Heart right ventricle (tissue), 16 donors: ENCODE results near the gene PDE4D. TPM values are rescaled to one million over a fixed set of nuclear protein-coding genes. Genes with fewer than 3 reads are reported as not detected.

ENCODE experiments used
- ATAC-seq, 8 donors: fragments of 200-7000 bp; cut with Tn5 transposase; one replicate each; pipeline ENCODE4 v1.9.1; 2020; ENCODE audit warnings: mild to moderate bottlenecking in 8 of 8, moderate library complexity in 8 of 8, moderate number of reproducible peaks in 1 of 8
- DNase-seq, 2 donors: peaks; one replicate each; pipeline ENCODE4 v3.0.0-alpha.2; 2020
- H3K27ac ChIP-seq, 10 donors: fragments of 200-600 bp; sonication (generic) in 2 of 10; one replicate each; pipeline versions ENCODE4 v1.5.0 to v1.8.0; 2020 to 2022; ENCODE audit warnings: mild to moderate bottlenecking in 3 of 10
- H3K27me3 ChIP-seq, 7 donors: fragments of 200-600 bp; one replicate each; pipeline ENCODE4 v1.8.0; 2021 to 2022; ENCODE audit warnings: mild to moderate bottlenecking in 2 of 7
- H3K36me3 ChIP-seq, 9 donors: fragments of 200-600 bp; sonication (generic) in 1 of 9; one replicate each; pipeline versions ENCODE4 v1.5.0 to v1.8.0; 2020 to 2022; ENCODE audit warnings: mild to moderate bottlenecking in 2 of 9
- H3K4me1 ChIP-seq, 9 donors: fragments of 200-600 bp; sonication (generic) in 1 of 9; one replicate each; pipeline versions ENCODE4 v1.5.0 to v1.8.0; 2020 to 2022; ENCODE audit warnings: mild to moderate bottlenecking in 4 of 9
- H3K4me3 ChIP-seq, 10 donors: fragments of 200-600 bp; sonication (generic) in 2 of 10; one replicate each; pipeline versions ENCODE4 v1.5.0 to v1.8.0; 2020 to 2022; ENCODE audit warnings: mild to moderate bottlenecking in 7 of 10, moderate library complexity in 2 of 10
- H3K9me3 ChIP-seq, 11 donors: fragments of 200-600 bp in 10 of 11; sonication (generic) in 2 of 11; one replicate each; pipeline versions ENCODE4 v1.5.0 to v1.8.0; 2013 to 2022; ENCODE audit warnings: mild to moderate bottlenecking in 2 of 11, control low read depth in 1 of 11, moderate library complexity in 1 of 11
- CTCF ChIP-seq, 9 donors: fragments of 200-600 bp; sonication (generic) in 2 of 9; IDR thresholded peaks; one replicate each; pipeline versions ENCODE4 v1.5.0 to v1.8.0; 2021 to 2022; ENCODE audit warnings: antibody characterized with exemption in 9 of 9, mild to moderate bottlenecking in 5 of 9, moderate library complexity in 1 of 9
- WGBS, 2 donors: extraction: QIAGEN DNeasy Blood & Tissue Kit; methylation state at CpG; one replicate each; pipeline ENCODE4 v1.1.7; 2013; ENCODE audit warnings: inconsistent platforms in 1 of 2; 5-methylcytosine and 5-hydroxymethylcytosine counted together
- intact Hi-C, 10 donors: fragments of 100-400 bp; cut with DNase I; formaldehyde crosslinking; loops; one replicate each; pipeline versions ENCODE4 v1.11.1 to v1.14.2; 2022
- polyA plus RNA-seq, 2 donors: library from polyadenylated mRNA; stranded (reverse); fragments of 200-250 nt; gene quantifications; one replicate each; pipeline ENCODE4 v1.2.3, GENCODE V29; 2013
- total RNA-seq, 10 donors: library from RNA; stranded (reverse); fragmentation: NEBNext Ultra II Directional in 3 of 10; extraction: Animal tissue kit (Norgen Biotek cat#: 25700) in 3 of 10; gene quantifications; one replicate each; pipeline versions ENCODE4 v1.2.1 to v1.2.4, GENCODE V29; 2021 to 2023
- donor health status: Arrhythmogenic right ventricular cardiomyopathy.
- donor health status: ischemic (EF 13 %, LVEDD 7.1; RV severe dilation, severe dysfunction).
- donor health status: healthy with polysubstance abuse.
- donor health status: DM: no; HTN: yes; CAD: no.
- donor health status: DM: no; HTN: no; CAD: no.
- donor health status: ischemic (EF 25% LVEDD 6.9; RV normal size, moderate dysfunction).
- donor health status: ischemic (EF 25% LVEDD 5.7; RV mildly dilated, moderate dysfunction).
- donor health status: healthy.
- donor health status: DM: yes; HTN: yes; CAD: no.
- donor health status: Ischemic cardiomyopathy.
- donor health status: ischemic (EF 35%, LVEDD 5.7; RV mildly dilated, moderate dysfunction).
- donor health status: nonischemic (EF 11% LVEDD 7.7; RV severe dilation, severe dysfunction).
- donor health status: DM: yes; HTN: yes; CAD: no.
- donor health status: PGD.
- donor health status: ischemic (EF 29% LVEDD 5.4; RV normal size, mild dysfunction).
- donor health status: nonischemic (EF 23%, LVEDD 6.1; RV moderate dilation, normal function).

The PDE4D gene
- total and polyA plus RNA-seq, 12 donors: 5.8 to 83.2 (median 39.5) TPM

- Histone ChIP-seq H3K9me3 (no peaks in the 10 kb centered on the region), H3K27me3 (no peaks in the 10 kb centered on the region), H3K27ac (no peak overlapping the region), H3K4me3 (no peak overlapping the region), H3K36me3 (peaks cover 0 to 18% (median 9%) of the 10 kb centered on the region in 9 donors), H3K4me1 (peaks cover 0 to 40% (median 9%) of the 10 kb centered on the region in 9 donors)
- intact Hi-C loops: loop anchor here in 6 of 10 donors (2.0 to 10.0 kb wide), 4 partner anchors 146 to 154 kb away; no protein-coding TSS in a partner anchor
- 75 to 79% methylated on average over 1 to 2 of the region's 2 CpGs for WGBS, 2 donors
- ATAC-seq (no peak), DNase-seq (no peak)
- peak in 8 of 9 donors; percentile 45 to 65 (median 53) for TF ChIP-seq CTCF (IDR thresholded peaks at IDR 0.05)
Observed at GRCh38 chr5:59218424-59219045, 675.0 kb downstream of the PDE4D start.

GRCh38 chr5:59216841-59217240 is 676.7 kb downstream of the PDE4D start:
- intact Hi-C loops: loop anchor here in 6 of 10 donors (1.0 to 10.0 kb wide), 4 partner anchors 148 to 155 kb away; no protein-coding TSS in a partner anchor
- H3K4me3 ChIP-seq: no peak overlapping the region
- 85 to 87% methylated on average over 4 of the region's 4 CpGs for WGBS, 2 donors
- no peak for DNase-seq
- ATAC-seq: no peak
- no peaks in the 10 kb centered on the region for H3K27me3 ChIP-seq
- no peak overlapping the region for H3K27ac ChIP-seq
- peaks cover 0 to 25% (median 0%) of the 10 kb centered on the region in 9 donors for H3K4me1 ChIP-seq
- no peak for TF ChIP-seq CTCF (IDR thresholded peaks at IDR 0.05)
- H3K9me3 ChIP-seq: no peaks in the 10 kb centered on the region
- H3K36me3 ChIP-seq: peaks cover 0 to 29% (median 9%) of the 10 kb centered on the region in 9 donors

GRCh38 chr5:59212596-59212995 is 680.9 kb downstream of the PDE4D start:
- Histone ChIP-seq H3K27ac (no peak overlapping the region), H3K27me3 (no peaks in the 10 kb centered on the region), H3K36me3 (peaks cover 0 to 33% (median 9%) of the 10 kb centered on the region in 9 donors), H3K9me3 (no peaks in the 10 kb centered on the region), H3K4me1 (peaks cover 0 to 19% (median 5%) of the 10 kb centered on the region in 9 donors), H3K4me3 (no peak overlapping the region)
- TF ChIP-seq CTCF (IDR thresholded peaks at IDR 0.05): no peak
- intact Hi-C loops: loop anchor here in 2 of 10 donors (10.0 kb wide), 1 partner anchor 152 kb away; no protein-coding TSS in a partner anchor
- DNase-seq (no peak), ATAC-seq (no peak)
- 96 to 100% methylated on average over 1 of the region's 1 CpG for WGBS, 2 donors

- no peaks in the 10 kb centered on the region for H3K27me3 ChIP-seq
- DNase-seq (no peak), ATAC-seq (peak in 2 of 8 donors; percentile 13 to 51)
- H3K36me3 ChIP-seq: peaks cover 0 to 23% (median 7%) of the 10 kb centered on the region in 9 donors
- WGBS, 2 donors: 52 to 62% methylated on average over 3 of the region's 3 CpGs
- H3K4me3 ChIP-seq: no peak overlapping the region
- intact Hi-C loops: loop anchor here in 2 of 10 donors (10.0 kb wide), 1 partner anchor 155 kb away; no protein-coding TSS in a partner anchor
- H3K27ac ChIP-seq: peak overlapping the region in 1 of 10 donors; percentile 23
- TF ChIP-seq CTCF (IDR thresholded peaks at IDR 0.05): no peak
- no peaks in the 10 kb centered on the region for H3K9me3 ChIP-seq
- peaks cover 0 to 36% (median 20%) of the 10 kb centered on the region in 9 donors for H3K4me1 ChIP-seq
Observed at GRCh38 chr5:59209758-59210359, 683.7 kb downstream of the PDE4D start.
